HG02981 (cell line): ENCODE data around the gene GPSM1.
A peak's percentile ranks its signal among the peaks of the same experiment; 100 is the strongest.

Source experiments
- ATAC-seq: cut with Tn5 transposase; IDR thresholded peaks from one replicate; pipeline ENCODE4 v1.9.1; 2021; ENCODE audit warnings: mild to moderate bottlenecking, moderate library complexity; ENCODE audit not compliant: unreplicated experiment

The GPSM1 gene

DNA sequence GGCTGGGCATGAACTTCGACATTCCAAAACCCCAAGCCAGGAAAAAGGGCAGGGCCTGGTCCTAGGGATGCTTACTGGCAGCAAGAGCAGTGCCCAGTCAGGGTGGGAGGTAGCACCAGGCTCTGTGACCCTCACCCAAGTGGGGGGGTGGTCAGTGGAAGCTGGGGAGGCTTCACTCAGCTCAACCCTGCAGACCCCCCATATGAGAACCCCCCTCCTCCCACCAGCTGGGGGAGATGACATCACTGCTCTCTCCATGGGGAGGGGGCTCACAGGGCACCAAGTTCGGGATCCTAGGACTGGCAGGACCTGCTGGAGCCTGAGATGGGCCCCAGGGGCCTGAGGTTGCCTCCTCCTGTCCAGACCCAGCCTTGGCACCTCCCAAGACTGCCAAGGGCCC lies 31.5 kb downstream of the GPSM1 start:
- no peak for ATAC-seq

DNA sequence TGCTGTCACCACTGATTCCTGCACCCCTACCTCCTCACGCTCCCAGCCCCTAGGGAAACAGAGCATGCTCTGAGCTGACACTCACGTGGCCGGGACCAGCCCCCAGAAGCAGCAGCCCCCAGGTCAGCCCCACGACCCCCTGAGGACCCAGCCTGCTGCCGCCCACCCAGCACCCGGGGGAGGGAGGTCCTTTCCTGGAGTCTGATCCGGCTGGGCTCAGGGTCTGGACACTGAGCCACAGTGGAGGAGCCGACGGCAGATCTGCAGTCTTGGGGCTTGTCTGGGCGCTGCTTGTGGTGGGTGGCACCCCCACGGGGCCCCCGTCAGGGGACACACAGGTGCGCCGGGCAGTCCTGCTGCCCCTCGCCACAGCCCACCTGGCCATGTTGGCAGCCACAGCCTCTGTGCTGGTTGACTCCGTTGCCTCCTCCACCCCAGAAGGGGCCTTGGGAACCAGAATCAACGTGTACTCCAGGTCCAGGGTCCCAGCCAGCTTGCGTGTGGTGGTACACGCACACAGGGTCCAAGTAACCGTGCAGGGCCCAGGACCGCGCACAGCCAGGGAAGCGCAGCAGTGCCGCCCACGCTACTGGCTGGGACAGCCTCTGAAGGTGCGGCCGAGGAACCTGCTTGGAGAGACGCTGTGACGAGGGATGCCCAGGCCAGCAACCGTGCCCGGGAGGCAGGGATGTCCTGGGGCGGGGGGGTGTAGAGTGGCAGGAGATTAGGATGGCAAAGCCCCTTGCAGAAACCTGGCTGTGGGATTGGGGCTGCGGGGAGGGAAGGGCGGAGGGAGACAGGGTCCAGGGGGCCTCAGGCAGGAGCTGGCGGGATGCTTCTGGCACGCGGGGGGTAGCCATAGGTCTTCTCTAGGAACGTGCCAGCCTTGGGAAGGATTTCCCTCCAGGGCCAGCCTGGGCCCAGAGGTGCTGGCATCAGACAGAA lies 32.7 kb downstream of the GPSM1 start:
- no peak for ATAC-seq

DNA sequence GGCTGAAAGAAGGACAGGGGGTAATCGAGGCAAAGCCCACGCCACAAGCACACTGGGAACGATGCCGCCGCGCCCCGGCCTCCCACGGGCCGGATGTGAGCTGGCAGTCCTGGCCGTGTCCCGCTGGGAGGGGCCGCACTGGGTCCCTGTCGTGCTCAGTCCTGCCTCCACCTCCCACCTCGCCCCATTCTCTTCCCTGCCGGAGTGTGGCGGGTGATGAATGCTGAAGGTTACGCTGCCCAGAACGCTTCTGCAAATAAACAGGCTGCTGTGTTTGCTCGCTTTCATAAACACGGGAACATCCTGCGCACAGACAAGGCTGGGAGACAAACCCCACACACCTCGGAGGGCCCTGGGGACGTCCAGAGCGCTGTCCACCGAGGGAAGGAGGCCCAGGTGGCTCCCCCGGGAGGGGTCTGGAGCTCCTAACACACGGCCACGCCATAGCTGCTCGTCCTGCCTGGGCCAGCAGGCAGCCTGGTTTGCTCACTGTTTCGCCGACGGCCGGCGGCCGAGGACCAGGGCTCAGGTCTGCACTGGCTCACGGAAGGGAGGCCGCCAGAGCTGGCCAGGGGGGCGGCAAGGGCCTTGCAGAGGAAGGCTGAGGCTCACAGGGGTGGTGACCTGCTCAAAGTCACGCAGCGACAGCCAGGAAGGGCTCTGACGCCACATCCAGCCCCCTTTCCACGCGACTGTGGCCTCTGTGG lies 33.9 kb downstream of the GPSM1 start:
- ATAC-seq = no peak

DNA sequence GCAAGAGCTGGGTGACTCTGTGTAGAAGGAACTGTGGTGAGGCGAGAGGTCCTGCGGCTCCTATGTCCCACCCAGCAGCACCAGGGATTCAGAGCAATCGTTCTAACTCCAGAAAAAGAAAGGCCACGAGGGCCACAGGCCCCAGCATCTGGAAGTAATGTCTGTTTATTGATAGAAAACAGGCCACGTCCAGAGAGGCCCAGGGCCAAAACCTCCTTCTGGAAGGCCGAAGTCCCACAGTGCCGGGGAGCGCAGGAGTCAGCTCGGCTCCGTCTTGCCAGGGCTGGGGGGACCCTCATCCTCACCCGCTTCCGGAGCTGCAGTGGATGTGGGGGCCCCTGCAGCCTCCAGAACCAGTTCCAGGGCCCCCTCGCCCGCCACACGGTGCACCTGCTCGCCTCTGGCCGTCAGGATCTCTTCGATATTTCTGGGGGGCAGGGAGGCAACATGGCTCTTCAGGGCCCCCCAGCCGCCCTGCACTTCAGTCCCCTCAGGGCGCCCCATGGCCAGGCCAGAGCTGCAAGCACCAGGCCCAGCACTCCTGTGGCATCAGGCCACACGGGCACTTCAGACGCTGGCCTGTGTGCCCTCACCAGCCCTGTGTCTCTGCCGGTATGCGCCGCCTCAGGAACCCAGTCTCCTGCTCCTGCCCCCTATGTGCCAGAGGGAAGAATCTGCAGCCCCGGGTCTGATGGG lies 34.6 kb downstream of the GPSM1 start:
- ATAC-seq = no peak

DNA sequence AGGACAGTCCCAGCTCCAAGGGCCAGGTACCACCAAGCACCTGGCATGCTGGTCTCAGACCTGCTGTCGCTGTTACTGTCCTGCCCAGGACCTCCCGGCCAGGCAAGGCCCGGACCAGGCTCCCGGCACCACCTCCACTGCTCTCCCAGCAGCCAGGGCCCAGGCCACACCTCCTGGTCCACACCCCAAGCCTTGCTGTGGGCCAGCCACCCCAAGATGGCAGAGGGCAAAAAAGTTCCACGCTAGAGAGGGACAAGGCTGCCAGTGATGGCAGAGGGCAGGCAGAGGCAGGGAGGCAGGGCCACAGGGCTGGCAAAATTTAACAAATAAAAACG lies 35.1 kb downstream of the GPSM1 start:
- no peak for ATAC-seq

DNA sequence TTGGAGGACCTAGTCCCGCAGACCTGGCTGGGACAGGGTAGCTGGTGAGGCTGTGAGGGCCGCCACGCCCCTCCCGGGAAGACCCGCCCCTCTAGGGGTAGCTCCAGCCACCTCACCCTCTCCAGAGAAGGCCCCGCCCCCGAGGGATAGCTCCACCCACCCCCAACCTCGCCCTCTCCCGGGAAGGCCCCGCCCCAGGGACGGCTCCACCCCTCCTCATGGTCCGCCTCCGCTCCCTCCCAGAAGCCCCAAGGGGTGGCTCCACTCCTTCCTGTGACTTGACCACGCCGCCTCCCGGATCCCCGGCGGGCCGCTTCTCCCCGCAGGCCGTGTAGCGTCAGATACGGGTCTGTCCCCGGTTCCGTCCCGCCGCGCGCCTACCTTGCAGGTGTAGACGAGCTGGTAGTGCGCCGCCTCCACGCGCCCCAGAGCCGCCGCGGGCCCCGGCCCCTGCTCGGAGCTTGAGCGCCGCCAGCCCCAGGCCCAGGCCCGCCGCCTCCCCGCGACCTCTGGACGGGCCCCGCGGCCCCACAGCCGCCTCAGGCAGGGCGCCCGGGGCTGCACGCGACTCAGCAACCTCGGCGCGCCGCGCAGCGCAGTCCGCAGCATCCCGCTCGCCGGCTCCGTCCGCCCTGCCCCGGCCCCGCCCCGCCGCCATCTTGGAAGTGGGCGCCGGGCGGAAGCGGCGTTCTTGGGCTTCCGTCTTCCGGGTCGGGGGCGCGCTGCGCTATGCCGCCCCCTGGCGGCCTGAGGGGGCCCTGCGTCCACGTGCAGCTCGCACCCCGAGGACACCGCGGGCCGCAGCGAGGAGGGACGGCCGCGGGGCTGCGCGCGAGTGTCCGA lies 36.0 kb downstream of the GPSM1 start, which contains the start of gene DNLZ:
Gene DNLZ (minus strand): TSS at position 639 of the 843 bp plus-strand sequence. CDS start 30 bp downstream, at position 609.
- ATAC-seq = peak; percentile 81

DNA sequence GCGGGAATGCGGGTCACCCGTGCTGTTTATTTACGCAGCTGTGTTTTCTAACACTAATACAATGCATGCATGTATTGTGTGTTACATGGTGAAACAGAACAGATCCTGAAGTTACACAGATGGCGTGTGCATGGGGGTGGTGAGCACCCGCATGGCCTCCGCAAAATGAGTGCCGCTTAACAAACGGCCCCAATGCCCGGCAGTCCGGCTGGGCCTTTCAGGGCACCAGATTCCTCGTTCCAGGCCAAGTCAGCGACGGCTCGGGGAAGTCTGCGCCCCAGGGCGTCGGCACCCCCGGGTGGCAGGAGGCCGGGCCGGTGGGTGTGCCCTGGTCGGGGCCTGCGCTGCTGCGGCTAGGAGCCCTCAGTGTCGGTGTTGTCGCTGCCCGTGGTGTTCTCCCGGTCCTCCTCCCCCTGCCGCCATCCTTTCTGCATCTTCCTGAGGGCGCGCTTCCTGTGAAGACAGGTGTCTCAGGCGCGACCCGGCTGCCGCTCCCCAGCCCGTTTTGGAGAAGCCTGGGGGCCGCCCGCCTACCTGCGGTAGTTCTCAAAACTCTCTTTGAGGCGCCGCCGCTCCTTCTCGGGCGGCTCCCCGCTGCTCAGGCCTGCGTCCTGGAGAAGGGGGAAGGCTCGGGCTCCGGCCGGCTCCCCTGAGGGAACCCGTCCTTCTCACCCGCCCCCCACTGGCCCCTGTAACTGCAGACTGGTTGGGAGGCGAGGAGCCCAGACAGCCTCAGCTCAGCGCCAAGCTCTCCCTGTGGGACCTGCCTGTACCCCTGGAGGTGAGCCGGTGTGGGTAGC lies 36.8 kb downstream of the GPSM1 start:
- ATAC-seq = no peak

DNA sequence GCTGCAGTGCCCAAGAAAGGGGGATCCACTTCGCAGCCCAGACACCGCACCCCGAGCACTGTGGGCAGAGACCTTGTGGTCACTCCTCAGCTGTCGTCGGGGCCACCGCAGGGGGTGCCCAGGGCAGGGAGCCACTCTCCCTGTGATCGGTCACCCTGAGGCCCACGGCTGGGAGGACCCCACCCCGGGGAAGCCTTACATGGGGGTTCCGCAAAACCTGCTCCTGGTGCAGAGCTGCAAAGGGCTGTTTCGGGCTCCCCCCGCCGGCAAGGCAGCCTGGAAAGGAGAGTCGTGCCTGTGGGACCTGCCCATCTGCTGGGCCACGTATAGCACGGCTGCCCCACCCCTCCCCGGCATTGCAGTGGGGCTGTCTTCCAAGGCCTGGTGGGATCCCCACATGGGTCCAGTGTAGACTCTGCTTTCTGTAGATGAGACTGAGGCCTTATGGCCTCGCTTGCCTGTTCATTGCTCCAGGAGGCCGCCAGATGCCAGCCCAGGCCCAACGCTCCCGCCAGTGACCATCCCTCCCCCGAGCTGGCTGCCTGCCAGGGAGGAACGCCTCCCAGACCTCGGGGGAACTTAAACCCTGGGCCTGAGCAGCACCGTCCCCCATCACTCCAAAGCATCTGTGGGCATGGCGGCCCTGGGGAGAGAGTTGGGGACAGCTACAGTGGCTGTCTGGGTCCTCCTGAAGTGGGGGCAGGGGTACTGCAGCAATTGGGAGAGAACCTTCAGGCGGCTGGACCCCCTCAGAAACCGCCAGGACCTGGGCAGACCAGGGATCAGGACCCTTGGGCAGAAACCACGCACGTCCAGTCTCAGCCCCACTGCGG lies 37.8 kb downstream of the GPSM1 start:
- ATAC-seq = no peak

DNA sequence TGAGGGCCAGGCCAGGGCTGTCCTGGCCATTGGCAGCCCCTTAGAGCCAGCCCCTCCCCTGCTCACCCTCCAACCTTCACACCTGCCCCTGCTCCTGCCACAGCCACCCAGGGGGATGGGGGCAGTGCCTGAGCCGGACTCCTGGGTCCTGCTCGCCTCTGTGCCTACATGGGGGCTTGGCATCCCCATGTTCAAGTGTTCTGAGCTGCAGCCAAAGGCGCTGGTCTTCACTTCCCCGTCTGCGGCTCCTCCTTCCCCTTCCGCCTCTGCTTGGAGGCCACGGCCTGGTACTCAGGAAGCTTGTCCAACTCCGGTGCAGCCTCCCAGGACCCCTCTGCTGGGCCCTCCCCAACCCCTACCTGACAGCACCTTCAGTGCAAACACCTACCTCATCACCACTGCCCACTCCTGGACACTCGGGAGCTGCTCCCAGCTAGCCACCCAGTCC lies 38.5 kb downstream of the GPSM1 start:
- ATAC-seq = no peak

DNA sequence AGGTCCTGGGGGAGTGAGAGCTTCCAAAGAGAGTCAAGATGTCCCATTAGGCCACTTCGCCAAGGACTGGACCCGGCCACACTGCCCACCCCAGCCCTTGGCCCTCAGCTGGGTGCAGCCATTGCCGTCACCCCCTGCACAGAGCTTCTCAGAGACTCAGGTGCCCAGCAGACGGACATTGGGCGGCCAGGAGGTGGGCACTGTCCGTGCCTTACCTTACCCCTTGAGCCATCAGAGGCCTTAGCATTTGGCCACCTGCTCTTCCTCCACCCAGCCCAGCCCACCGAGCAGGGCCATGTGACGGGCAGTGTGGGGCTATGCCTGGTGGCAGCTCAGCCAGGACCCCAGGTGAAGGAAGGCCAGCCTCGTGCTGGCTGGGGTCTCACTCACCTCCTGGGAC lies 39.5 kb downstream of the GPSM1 start:
- ATAC-seq = no peak

DNA sequence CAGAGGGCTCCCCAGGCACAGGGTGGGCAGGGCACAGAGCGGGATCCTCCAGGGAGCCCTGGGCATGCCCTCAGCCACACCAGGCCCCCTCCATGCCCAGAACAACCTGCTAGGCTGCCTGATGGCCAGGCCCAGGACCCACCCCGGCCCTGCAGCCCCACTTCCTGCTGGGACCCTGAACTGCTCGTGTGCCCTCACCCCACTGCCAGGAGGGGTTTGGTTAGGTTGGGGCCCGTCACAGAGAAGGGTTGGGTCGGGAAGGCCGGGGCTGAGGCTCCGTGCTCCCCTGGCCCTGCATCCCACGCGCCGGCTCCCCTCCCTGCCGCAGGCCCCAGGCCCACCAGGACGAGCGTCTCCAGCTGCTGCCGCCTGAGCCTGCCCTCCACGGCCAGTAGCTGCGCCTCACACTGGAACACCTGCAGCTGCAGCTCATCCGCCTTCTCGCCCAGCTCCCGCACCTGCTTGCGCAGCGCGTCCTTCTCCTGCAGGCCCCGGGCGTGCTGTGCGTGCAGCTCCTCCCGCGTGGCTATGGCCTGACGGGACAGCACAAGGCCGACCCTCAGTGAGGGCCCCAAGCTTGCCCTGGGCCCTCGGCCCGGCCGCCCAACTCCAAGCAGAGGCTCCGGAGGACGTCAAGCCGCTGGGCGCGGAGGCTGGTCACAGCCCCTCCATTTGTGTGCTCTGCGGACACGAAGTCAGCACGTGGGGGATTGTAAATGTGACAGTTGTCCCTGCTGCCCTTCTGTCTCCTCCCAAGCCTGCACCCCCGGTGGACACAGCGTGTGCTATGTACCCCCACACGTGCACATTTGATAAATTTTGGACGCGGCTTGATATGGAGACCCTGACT lies 40.2 kb downstream of the GPSM1 start:
- no peak for ATAC-seq

DNA sequence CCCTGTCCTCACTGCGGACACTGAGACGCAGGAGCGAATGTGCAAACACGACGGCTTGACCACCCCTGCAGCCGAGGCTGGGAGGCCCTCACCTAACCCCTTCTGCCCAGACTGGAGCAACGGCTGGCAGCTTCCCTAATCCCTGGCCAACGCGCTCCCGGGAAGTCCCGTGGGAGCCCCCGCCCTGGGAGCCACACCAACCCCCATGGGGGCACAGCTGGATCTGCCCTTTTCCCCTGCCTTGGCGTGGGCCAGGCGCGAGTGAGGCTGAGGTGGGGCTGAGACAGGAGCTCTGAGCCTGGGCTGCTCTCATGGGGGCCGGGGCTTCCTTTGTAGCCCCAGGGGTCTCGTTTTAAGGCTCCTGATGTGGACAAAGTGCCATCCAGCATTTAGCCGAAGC lies 40.9 kb downstream of the GPSM1 start:
- no peak for ATAC-seq

DNA sequence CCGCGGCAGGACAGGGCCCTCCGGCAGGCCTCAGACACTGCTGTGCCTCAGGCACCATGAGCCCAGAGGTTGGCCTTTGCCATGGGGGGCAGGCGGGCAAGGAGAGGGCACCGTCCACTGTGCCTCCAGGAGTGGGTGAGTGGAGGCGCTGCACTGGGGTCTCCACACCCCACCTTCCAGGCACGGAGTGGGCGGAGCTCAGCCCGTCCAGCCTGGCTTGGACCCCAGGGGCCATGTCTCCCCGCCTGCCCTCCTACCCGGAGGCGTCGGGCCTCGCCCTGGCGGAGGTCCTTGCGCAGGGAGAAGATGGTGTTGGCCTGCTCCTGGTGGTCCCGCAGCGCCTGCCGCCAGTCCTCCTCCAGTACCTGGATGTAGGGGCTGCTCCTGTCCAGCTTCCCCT lies 42.7 kb downstream of the GPSM1 start:
- no peak for ATAC-seq

DNA sequence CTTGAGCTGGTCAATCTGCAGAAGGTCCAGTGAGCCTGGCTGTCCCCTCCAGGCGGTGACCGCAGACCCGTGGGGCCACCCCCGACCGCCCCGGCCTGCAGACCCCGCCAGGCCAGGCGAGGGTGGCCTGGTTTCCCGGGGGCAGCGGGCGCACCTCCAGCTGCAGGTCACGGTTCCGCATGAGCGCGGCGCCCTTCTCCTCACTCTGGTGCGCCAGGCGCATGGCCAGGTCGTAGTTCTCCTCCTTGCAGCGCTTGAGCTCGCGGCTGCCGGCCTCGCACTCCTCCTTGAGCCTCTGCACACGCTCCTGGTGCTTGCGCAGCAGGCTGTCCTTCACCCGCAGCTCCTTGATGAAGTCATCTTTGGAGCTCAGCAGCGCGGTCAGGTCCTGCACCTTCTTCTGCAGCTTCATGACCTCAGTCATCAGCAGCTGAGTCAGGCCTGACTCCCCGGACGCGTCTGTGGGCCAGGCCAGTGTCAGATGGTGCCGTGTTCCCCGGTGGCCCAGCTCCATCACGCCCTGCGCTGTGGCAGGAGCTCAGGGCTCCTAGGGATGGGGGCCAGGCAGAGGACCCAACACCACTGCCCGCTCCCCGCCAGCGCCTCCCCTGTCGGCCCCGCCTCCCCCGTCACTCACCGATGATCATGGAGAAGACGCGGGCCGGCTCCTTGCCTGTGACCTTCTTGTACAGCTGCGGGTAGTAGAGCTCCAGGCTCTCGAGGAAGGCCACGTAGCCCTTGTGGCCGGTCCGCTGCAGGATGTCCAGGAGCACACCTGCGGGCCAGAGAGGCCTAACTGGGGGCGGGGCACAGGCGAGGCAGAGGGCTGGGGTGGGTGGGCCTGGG lies 43.6 kb downstream of the GPSM1 start:
- ATAC-seq = no peak

DNA sequence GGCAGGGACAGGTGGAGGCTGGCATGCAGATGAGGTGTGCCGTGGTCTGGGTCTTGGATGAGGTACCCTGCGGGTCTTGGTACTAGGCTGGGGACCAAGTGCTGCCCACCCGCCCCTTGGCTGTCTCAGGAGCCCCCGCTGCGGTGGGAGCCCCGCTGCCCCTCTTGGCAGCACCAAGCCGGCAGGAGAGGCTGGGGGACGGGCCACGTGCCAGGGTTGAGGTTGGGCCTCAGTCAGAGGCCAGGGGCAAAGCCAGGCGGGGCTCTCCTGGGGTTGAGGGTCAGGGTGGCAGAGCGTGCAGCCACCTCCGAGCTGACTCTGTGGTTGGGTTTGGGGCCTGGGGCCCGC lies 44.2 kb downstream of the GPSM1 start:
- ATAC-seq = no peak

DNA sequence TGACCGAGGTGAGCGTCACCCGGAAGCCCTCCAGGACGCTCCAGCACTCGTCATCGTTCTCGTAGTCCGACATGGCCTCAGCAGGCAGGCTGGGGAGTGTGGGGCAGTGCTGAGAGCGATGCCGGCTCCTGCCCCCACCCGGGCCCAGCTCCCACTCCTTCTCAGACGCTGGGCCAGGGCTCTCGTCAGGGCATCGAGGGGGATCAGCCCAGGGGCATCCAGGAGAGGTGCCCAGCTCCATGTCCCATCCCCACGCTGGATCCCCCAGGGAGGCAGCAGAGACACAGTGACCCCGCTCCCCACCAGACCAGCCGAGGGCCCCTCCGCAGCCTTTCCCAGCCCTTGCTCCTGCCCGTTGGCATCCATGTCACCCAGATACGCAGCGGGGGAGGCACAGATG lies 44.7 kb downstream of the GPSM1 start:
- no peak for ATAC-seq

DNA sequence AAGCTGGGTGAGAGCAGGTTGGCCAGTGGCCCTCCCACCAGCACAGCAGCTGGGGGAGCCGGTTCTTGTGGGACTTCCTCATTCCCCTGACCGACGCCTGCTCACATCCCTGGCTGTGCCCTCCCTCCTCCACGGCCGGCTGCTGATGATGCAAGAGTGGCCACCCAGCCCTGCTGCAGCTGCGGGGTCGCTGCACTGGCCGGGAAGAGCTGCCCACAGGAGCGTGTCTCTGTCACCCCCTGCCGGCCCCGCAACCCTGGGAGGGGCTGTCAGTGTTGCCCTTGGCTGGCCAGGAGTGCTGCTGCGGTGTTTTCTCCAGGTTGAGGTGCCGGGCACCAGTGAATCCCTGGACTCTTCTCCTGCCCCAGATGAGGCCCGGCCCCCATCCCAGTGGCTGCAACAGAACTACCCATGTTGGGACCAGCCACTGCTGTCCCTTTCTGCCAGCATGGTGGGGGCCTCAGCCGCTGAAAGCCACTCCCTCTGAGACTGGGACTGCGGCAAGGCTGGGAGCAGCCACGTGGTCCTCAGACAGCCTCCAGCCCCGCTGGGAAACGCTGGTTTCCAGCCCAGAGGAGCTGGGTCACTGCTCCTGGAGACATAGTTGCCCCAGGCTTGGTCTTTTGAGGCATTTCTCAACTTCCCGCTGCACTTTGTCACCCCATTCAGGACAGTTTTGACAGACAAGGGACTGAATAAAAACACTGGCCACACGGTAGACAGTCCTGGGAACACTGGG lies 45.4 kb downstream of the GPSM1 start:
- ATAC-seq = no peak
